Testis (tissue), 3 donors: Measurements from ENCODE around the gene AUTS2. TPM values are rescaled to one million over a fixed set of nuclear protein-coding genes. Genes with fewer than 3 reads are reported as not detected.

Experiments
- DNase-seq: peaks from one replicate; pipeline ENCODE4 v3.0.0-alpha.2; 2019
- H3K27ac ChIP-seq, 2 donors: fragments of 200-600 bp; sonication (generic); one replicate each; pipeline ENCODE4 v1.5.1; 2019
- H3K27me3 ChIP-seq: fragments of 200-600 bp; sonication (generic); one replicate; pipeline ENCODE4 v1.5.1; 2019
- H3K36me3 ChIP-seq: fragments of 200-600 bp; sonication (generic); one replicate; pipeline ENCODE4 v1.5.1; 2017; ENCODE audit warnings: low read depth; ENCODE audit errors: missing control alignments
- H3K4me1 ChIP-seq: fragments of 200-600 bp; sonication (generic); one replicate; pipeline ENCODE4 v1.5.1; 2019
- H3K4me3 ChIP-seq, 2 donors: fragments of 200-600 bp; sonication (generic); one replicate each; pipeline ENCODE4 v1.5.1; 2017 to 2019
- H3K9me3 ChIP-seq: fragments of 200-600 bp; sonication (generic); one replicate; pipeline ENCODE4 v1.5.1; 2017
- CTCF ChIP-seq, 3 experiments: fragments of 450-650 bp in 2 of 3; fragments of 200-600 bp in 1 of 3; sonication (generic) in 1 of 3; IDR thresholded peaks; one replicate each; pipeline ENCODE4 v1.5.1; 2016 to 2019; ENCODE audit warnings: antibody characterized with exemption in 3 of 3, mild to moderate bottlenecking in 2 of 3, moderate library complexity in 1 of 3
- POLR2A ChIP-seq: fragments of 450-650 bp; IDR thresholded peaks from one replicate; pipeline ENCODE4 v1.6.1; 2017; ENCODE audit warnings: antibody characterized with exemption, mild to moderate bottlenecking, moderate library complexity
- WGBS, 2 donors: methylation state at CpG; one replicate each; pipeline ENCODE4 v1.1.5; 2018; 5-methylcytosine and 5-hydroxymethylcytosine counted together
- intact Hi-C: fragments of 100-400 bp; cut with DNase I; formaldehyde crosslinking; loops from one replicate; pipeline ENCODE4 v1.15.1; 2023; ENCODE audit warnings: low total_unique reads
- polyA plus RNA-seq: library from polyadenylated mRNA; stranded (reverse); fragments of 350-450 nt; fragmentation: Illumina TruSeq; extraction: RNeasy Lipid Tissue Mini Kit (QIAGEN cat#74804); gene quantifications from one replicate; pipeline ENCODE4 v1.2.3, GENCODE V29; 2014; ENCODE audit warnings: low read depth, low replicate concordance; ENCODE audit not compliant: insufficient read depth
- total RNA-seq, 2 donors: library from RNA; depleted of rRNA; stranded (reverse); fragments of >200 nt; gene quantifications; one replicate each; pipeline ENCODE4 v1.2.3, GENCODE V29; 2016

The AUTS2 gene
- total and polyA plus RNA-seq, 3 donors from 2014 or later, result 21.3 to 75.5 (median 56.1) TPM

- no peak for DNase-seq
- Histone ChIP-seq H3K4me1 (no peaks in the 10 kb centered on the region), H3K27me3 (no peaks in the 10 kb centered on the region), H3K4me3 (no peak overlapping the region), H3K9me3 (no peaks in the 10 kb centered on the region), H3K27ac (no peak overlapping the region), H3K36me3 (no peaks in the 10 kb centered on the region)
- TF ChIP-seq POLR2A, result no peak
- TF ChIP-seq CTCF (IDR thresholded peaks at IDR 0.05), result no peak
- intact Hi-C loops, result no loop called here
- 93 to 94% methylated on average over 1 of the region's 1 CpG for WGBS, 2 donors
These were observed 554.0 kb downstream of the AUTS2 start for GRCh38 chr7:70152313-70152712.

GRCh38 chr7:70153933-70154332, 555.7 kb downstream of the AUTS2 start:
- intact Hi-C loops, result no loop called here
- Histone ChIP-seq H3K4me3 (no peak overlapping the region), H3K36me3 (no peaks in the 10 kb centered on the region), H3K9me3 (no peaks in the 10 kb centered on the region), H3K4me1 (no peaks in the 10 kb centered on the region), H3K27me3 (no peaks in the 10 kb centered on the region), H3K27ac (no peak overlapping the region)
- no peak for DNase-seq
- WGBS, 2 donors, result 83 to 85% methylated on average over 1 of the region's 1 CpG
- TF ChIP-seq POLR2A (no peak), CTCF (IDR thresholded peaks at IDR 0.05) (no peak)

GRCh38 chr7:70154521-70155180, 556.4 kb downstream of the AUTS2 start:
- Histone ChIP-seq H3K27ac (no peak overlapping the region), H3K27me3 (no peaks in the 10 kb centered on the region), H3K36me3 (no peaks in the 10 kb centered on the region), H3K4me1 (no peaks in the 10 kb centered on the region), H3K4me3 (no peak overlapping the region), H3K9me3 (no peaks in the 10 kb centered on the region)
- 91 to 92% methylated on average over 3 of the region's 3 CpGs for WGBS, 2 donors
- no peak for DNase-seq
- TF ChIP-seq CTCF (IDR thresholded peaks at IDR 0.05) (no peak), POLR2A (no peak)
- intact Hi-C loops, result no loop called here

- DNase-seq, result no peak
- TF ChIP-seq CTCF (IDR thresholded peaks at IDR 0.05), result no peak
- no peak for TF ChIP-seq POLR2A
- H3K4me1 ChIP-seq, result no peaks in the 10 kb centered on the region
- H3K27ac ChIP-seq, result no peak overlapping the region
- no peaks in the 10 kb centered on the region for H3K9me3 ChIP-seq
- no peak overlapping the region for H3K4me3 ChIP-seq
- H3K27me3 ChIP-seq, result no peaks in the 10 kb centered on the region
- H3K36me3 ChIP-seq, result no peaks in the 10 kb centered on the region
- intact Hi-C loops, result no loop called here
- 96 to 98% methylated on average over 2 of the region's 2 CpGs for WGBS, 2 donors
These were observed 557.8 kb downstream of the AUTS2 start for GRCh38 chr7:70156057-70156456.

GRCh38 chr7:70159121-70159520, 560.8 kb downstream of the AUTS2 start:
- DNase-seq, result no peak
- no peaks in the 10 kb centered on the region for H3K9me3 ChIP-seq
- H3K36me3 ChIP-seq, result no peaks in the 10 kb centered on the region
- H3K4me3 ChIP-seq, result no peak overlapping the region
- no peak for TF ChIP-seq CTCF (IDR thresholded peaks at IDR 0.05)
- TF ChIP-seq POLR2A, result no peak
- no peaks in the 10 kb centered on the region for H3K27me3 ChIP-seq
- intact Hi-C loops, result no loop called here
- H3K27ac ChIP-seq, result no peak overlapping the region
- H3K4me1 ChIP-seq, result no peaks in the 10 kb centered on the region
- 87 to 97% methylated on average over 3 of the region's 3 CpGs for WGBS, 2 donors
